IPS-20b (cell line): ENCODE measurements around the gene ISG15.
A peak's percentile ranks its signal among the peaks of the same experiment; 100 is the strongest.

ENCODE experiments used
- H3K27ac ChIP-seq: one replicate; pipeline ENCODE4 v1.5.1; 2013; ENCODE audit warnings: low read length
- H3K27me3 ChIP-seq: 2 replicates; pipeline ENCODE4 v1.6.1; 2013; ENCODE audit warnings: mild to moderate bottlenecking, low read length, inconsistent platforms; ENCODE audit not compliant: insufficient read depth
- H3K36me3 ChIP-seq: 2 replicates; pipeline ENCODE4 v1.6.1; 2013; ENCODE audit warnings: low read depth, mild to moderate bottlenecking, inconsistent platforms, low read length, moderate library complexity; ENCODE audit not compliant: insufficient read depth
- H3K4me1 ChIP-seq: 2 replicates; pipeline ENCODE4 v1.6.1; 2013; ENCODE audit warnings: mild to moderate bottlenecking, control low read depth, inconsistent platforms, low read length, moderate library complexity; ENCODE audit not compliant: insufficient read depth
- H3K4me3 ChIP-seq: 2 replicates; pipeline ENCODE4 v1.5.1; 2013; ENCODE audit warnings: mild to moderate bottlenecking, low read length, inconsistent platforms
- H3K9ac ChIP-seq: 2 replicates; pipeline ENCODE4 v1.6.1; 2013; ENCODE audit warnings: low read depth, mild to moderate bottlenecking, inconsistent platforms, low read length, moderate library complexity
- H3K9me3 ChIP-seq: 2 replicates; pipeline ENCODE4 v1.6.1; 2013; ENCODE audit warnings: mild to moderate bottlenecking, low read depth, low read length, inconsistent platforms; ENCODE audit not compliant: insufficient read depth

Gene ISG15

GRCh38 chr1:1013105-1013921 is at the start of gene ISG15:
TSS of gene ISG15 (plus strand) at chr1:1013497. CDS start at chr1:1013574, 77 bp downstream.
- peaks cover 9% of the 10 kb centered on the region; the same call in 1 of the 2 replicates for H3K4me1 ChIP-seq
- peaks cover 13% of the 10 kb centered on the region; the same call in 1 of the 2 replicates for H3K27me3 ChIP-seq
- H3K4me3 ChIP-seq, result peak within 1 kb of the TSS; percentile 57
- no peaks in the 10 kb centered on the region for H3K36me3 ChIP-seq
- peak within 1 kb of the TSS; percentile 85; the same call in 1 of the 2 replicates for H3K9ac ChIP-seq
- no peaks in the 10 kb centered on the region for H3K9me3 ChIP-seq
- H3K27ac ChIP-seq, result no peak within 1 kb of the TSS

GRCh38 chr1:963746-964525 is 49.4 kb upstream of the ISG15 start:
- no peak overlapping the region for H3K4me3 ChIP-seq
- H3K27ac ChIP-seq, result no peak overlapping the region
- H3K9ac ChIP-seq, result no peak overlapping the region
- peaks cover 9% of the 10 kb centered on the region; the same call in 1 of the 2 replicates for H3K36me3 ChIP-seq
- H3K4me1 ChIP-seq, result no peaks in the 10 kb centered on the region
- H3K9me3 ChIP-seq, result no peaks in the 10 kb centered on the region
- peaks cover 55% of the 10 kb centered on the region for H3K27me3 ChIP-seq

- H3K4me3 ChIP-seq, result no peak overlapping the region
- no peaks in the 10 kb centered on the region for H3K9me3 ChIP-seq
- peaks cover 57% of the 10 kb centered on the region for H3K27me3 ChIP-seq
- no peak overlapping the region for H3K9ac ChIP-seq
- peaks cover 9% of the 10 kb centered on the region; the same call in 1 of the 2 replicates for H3K36me3 ChIP-seq
- no peaks in the 10 kb centered on the region for H3K4me1 ChIP-seq
- H3K27ac ChIP-seq, result no peak overlapping the region
Observed at GRCh38 chr1:964691-965525, 48.4 kb upstream of the ISG15 start.

- Histone ChIP-seq H3K9me3 (no peaks in the 10 kb centered on the region), H3K27me3 (peaks cover 61% of the 10 kb centered on the region), H3K36me3 (peaks cover 9% of the 10 kb centered on the region; the same call in 1 of the 2 replicates), H3K9ac (no peak overlapping the region), H3K27ac (no peak overlapping the region), H3K4me3 (no peak overlapping the region), H3K4me1 (no peaks in the 10 kb centered on the region)
Observed at GRCh38 chr1:965526-966134, 47.7 kb upstream of the ISG15 start.

- Histone ChIP-seq H3K4me3 (peak within 1 kb of the TSS; percentile 66; the same call in 1 of the 2 replicates), H3K27ac (no peak within 1 kb of the TSS), H3K9me3 (no peaks in the 10 kb centered on the region), H3K4me1 (no peaks in the 10 kb centered on the region), H3K27me3 (peaks cover 65% of the 10 kb centered on the region), H3K9ac (no peak within 1 kb of the TSS), H3K36me3 (peaks cover 9% of the 10 kb centered on the region; the same call in 1 of the 2 replicates)
Observed at GRCh38 chr1:966135-966703, 47.1 kb upstream of the ISG15 start, which contains the start of gene PLEKHN1. TSS of gene PLEKHN1 (plus strand) at chr1:966482. CDS start at chr1:966532, 50 bp downstream.

- H3K27ac ChIP-seq, result no peak overlapping the region
- H3K27me3 ChIP-seq, result peaks cover 65% of the 10 kb centered on the region
- no peaks in the 10 kb centered on the region for H3K9me3 ChIP-seq
- no peak overlapping the region for H3K9ac ChIP-seq
- H3K4me1 ChIP-seq, result no peaks in the 10 kb centered on the region
- peaks cover 9% of the 10 kb centered on the region; the same call in 1 of the 2 replicates for H3K36me3 ChIP-seq
- H3K4me3 ChIP-seq, result peak overlapping the region; percentile 66; the same call in 1 of the 2 replicates
Observed at GRCh38 chr1:966704-967300, 46.5 kb upstream of the ISG15 start.

GRCh38 chr1:967466-968343 is 45.6 kb upstream of the ISG15 start:
- Histone ChIP-seq H3K9me3 (no peaks in the 10 kb centered on the region), H3K4me3 (no peak overlapping the region), H3K4me1 (no peaks in the 10 kb centered on the region), H3K27me3 (peaks cover 69% of the 10 kb centered on the region), H3K27ac (no peak overlapping the region), H3K9ac (no peak overlapping the region), H3K36me3 (peaks cover 3% of the 10 kb centered on the region; the same call in 1 of the 2 replicates)

GRCh38 chr1:969260-969855 is 43.9 kb upstream of the ISG15 start:
- no peak overlapping the region for H3K9ac ChIP-seq
- peaks cover 71% of the 10 kb centered on the region for H3K27me3 ChIP-seq
- H3K9me3 ChIP-seq, result no peaks in the 10 kb centered on the region
- H3K36me3 ChIP-seq, result no peaks in the 10 kb centered on the region
- H3K4me3 ChIP-seq, result no peak overlapping the region
- no peak overlapping the region for H3K27ac ChIP-seq
- H3K4me1 ChIP-seq, result no peaks in the 10 kb centered on the region

- no peak overlapping the region for H3K27ac ChIP-seq
- H3K36me3 ChIP-seq, result no peaks in the 10 kb centered on the region
- no peaks in the 10 kb centered on the region for H3K4me1 ChIP-seq
- no peaks in the 10 kb centered on the region for H3K9me3 ChIP-seq
- H3K27me3 ChIP-seq, result peaks cover 76% of the 10 kb centered on the region
- H3K9ac ChIP-seq, result no peak overlapping the region
- peak overlapping the region; percentile 44; the same call in 1 of the 2 replicates for H3K4me3 ChIP-seq
Observed at GRCh38 chr1:970242-970972, 42.9 kb upstream of the ISG15 start.
